Trophoblast cell (in vitro differentiated cells and primary cell): Measurements from ENCODE around the gene SP1.

Experiments used
- DNase-seq, 2 donors: peaks; one replicate each; pipeline ENCODE4 v3.0.0-alpha.2; 2016
- H2AFZ ChIP-seq: 2 replicates; pipeline ENCODE4 v1.6.1; 2013; ENCODE audit warnings: low read length, moderate library complexity, mild to moderate bottlenecking; ENCODE audit not compliant: insufficient read depth, poor library complexity
- H2AK5ac ChIP-seq: 2 replicates; pipeline ENCODE4 v1.6.1; 2013; ENCODE audit warnings: mild to moderate bottlenecking, low read length
- H2BK120ac ChIP-seq: 2 replicates; pipeline ENCODE4 v1.6.1; 2013; ENCODE audit warnings: low read length, mild to moderate bottlenecking, moderate library complexity; ENCODE audit not compliant: insufficient read depth, poor library complexity
- H2BK12ac ChIP-seq: 2 replicates; pipeline ENCODE4 v1.6.1; 2013; ENCODE audit warnings: mild to moderate bottlenecking, low read length, moderate library complexity
- H2BK5ac ChIP-seq: 2 replicates; pipeline ENCODE4 v1.6.1; 2013; ENCODE audit warnings: low read length, low read depth, moderate library complexity, mild to moderate bottlenecking; ENCODE audit not compliant: poor library complexity
- H3K14ac ChIP-seq: 2 replicates; pipeline ENCODE4 v1.6.1; 2013; ENCODE audit warnings: mild to moderate bottlenecking, low read length
- H3K18ac ChIP-seq: 2 replicates; pipeline ENCODE4 v1.6.1; 2013; ENCODE audit warnings: mild to moderate bottlenecking, low read length
- H3K23ac ChIP-seq: 2 replicates; pipeline ENCODE4 v1.6.1; 2013; ENCODE audit warnings: low read length
- H3K27ac ChIP-seq: 2 replicates; pipeline ENCODE4 v1.5.1; 2013; ENCODE audit warnings: low read depth, mild to moderate bottlenecking, inconsistent platforms, low read length, moderate library complexity
- H3K27me3 ChIP-seq: 2 replicates; pipeline ENCODE4 v1.6.1; 2013; ENCODE audit warnings: inconsistent platforms, mild to moderate bottlenecking, low read length, moderate library complexity; ENCODE audit not compliant: insufficient read depth
- H3K36me3 ChIP-seq, 2 experiments: 1 replicate in 1 of 2; 2 replicates in 1 of 2; pipeline ENCODE4 v1.6.1; 2013; ENCODE audit warnings: low read length in 2 of 2, mild to moderate bottlenecking in 2 of 2, moderate library complexity in 1 of 2; ENCODE audit not compliant: insufficient read depth in 2 of 2, control insufficient read depth in 1 of 2
- H3K4ac ChIP-seq: 2 replicates; pipeline ENCODE4 v1.6.1; 2013; ENCODE audit warnings: low read depth, mild to moderate bottlenecking, low read length, moderate library complexity
- H3K4me1 ChIP-seq, 2 experiments: 1 replicate in 1 of 2; 2 replicates in 1 of 2; pipeline ENCODE4 v1.6.1; 2013; ENCODE audit warnings: low read length in 2 of 2, mild to moderate bottlenecking in 2 of 2, moderate library complexity in 1 of 2; ENCODE audit not compliant: insufficient read depth in 2 of 2, control insufficient read depth in 1 of 2
- H3K4me2 ChIP-seq: 2 replicates; pipeline ENCODE4 v1.6.1; 2013; ENCODE audit warnings: inconsistent platforms, mild to moderate bottlenecking, low read length, moderate library complexity
- H3K4me3 ChIP-seq: 2 replicates; pipeline ENCODE4 v1.5.1; 2013; ENCODE audit warnings: mild to moderate bottlenecking, low read depth, low read length, inconsistent platforms
- H3K79me1 ChIP-seq: one replicate; pipeline ENCODE4 v1.6.1; 2013; ENCODE audit warnings: low read length
- H3K79me2 ChIP-seq: 2 replicates; pipeline ENCODE4 v1.6.1; 2013; ENCODE audit warnings: low read length, mild to moderate bottlenecking; ENCODE audit not compliant: control insufficient read depth, insufficient read depth, poor library complexity
- H3K9ac ChIP-seq: 2 replicates; pipeline ENCODE4 v1.6.1; 2013; ENCODE audit warnings: mild to moderate bottlenecking, low read length
- H3K9me3 ChIP-seq: 2 replicates; pipeline ENCODE4 v1.6.1; 2013; ENCODE audit warnings: low read depth, mild to moderate bottlenecking, control low read depth, inconsistent platforms, low read length; ENCODE audit not compliant: insufficient read depth
- H4K12ac ChIP-seq: 2 replicates; pipeline ENCODE4 v1.6.1; 2013; ENCODE audit warnings: low read depth, mild to moderate bottlenecking, low read length, moderate library complexity
- H4K8ac ChIP-seq: 2 replicates; pipeline ENCODE4 v1.6.1; 2013; ENCODE audit warnings: low read depth, mild to moderate bottlenecking, low read length, moderate library complexity
- H4K91ac ChIP-seq: one replicate; pipeline ENCODE4 v1.6.1; 2013; ENCODE audit warnings: low read depth, mild to moderate bottlenecking, low read length, moderate library complexity
- WGBS: extraction: QIAGEN DNeasy Blood & Tissue Kit; methylation state at CpG from one replicate; pipeline ENCODE4 v1.1.7; 2013; ENCODE audit warnings: missing lambda C conversion rate; ENCODE audit not compliant: insufficient read length, insufficient coverage; ENCODE audit errors: extremely low coverage; 5-methylcytosine and 5-hydroxymethylcytosine counted together

SP1 gene

DNA sequence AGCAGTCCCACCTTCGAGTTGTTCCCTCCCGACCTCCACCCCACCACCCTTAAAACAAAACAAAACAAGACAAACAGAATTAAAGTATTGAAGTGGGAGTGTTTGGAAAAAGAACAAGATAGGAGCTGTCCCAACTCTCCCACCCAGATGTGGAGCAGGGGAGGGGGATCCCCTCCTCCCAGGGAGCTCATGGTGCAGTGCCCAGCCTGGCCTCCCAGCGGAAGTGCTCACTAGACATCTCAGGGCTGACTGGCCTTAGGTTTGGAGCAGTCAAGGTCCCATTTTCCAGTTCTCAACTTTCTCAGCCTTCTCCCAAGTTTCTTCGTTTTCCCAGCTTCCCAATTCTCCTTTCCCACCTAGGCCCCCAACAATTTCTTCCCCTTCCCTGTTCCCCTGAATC, 46.7 kb upstream of the SP1 start:
- Histone ChIP-seq H3K9me3 (peaks cover 1% of the 10 kb centered on the region), H3K4me2 (no peak overlapping the region), H3K27ac (no peak overlapping the region), H4K8ac (no peak overlapping the region), H3K23ac (no peak overlapping the region), H4K12ac (no peak overlapping the region), H3K9ac (no peak overlapping the region), H3K4ac (no peak overlapping the region), H2BK120ac (no peak overlapping the region), H3K18ac (no peak overlapping the region), H2AFZ (no peak overlapping the region), H3K79me2 (no peaks in the 10 kb centered on the region), H2BK5ac (no peak overlapping the region), H2AK5ac (no peak overlapping the region), H3K36me3 (no peaks in the 10 kb centered on the region), H2BK12ac (no peak overlapping the region), H3K27me3 (no peaks in the 10 kb centered on the region), H3K4me1 (peaks cover 0 to 3% of the 10 kb centered on the region in 2 experiments), H3K79me1 (no peaks in the 10 kb centered on the region), H4K91ac (no peak overlapping the region), H3K14ac (no peak overlapping the region), H3K4me3 (no peak overlapping the region)
- no peak for DNase-seq
- WGBS, result no CpG with 5 or more reads among the region's 4 CpGs

DNA sequence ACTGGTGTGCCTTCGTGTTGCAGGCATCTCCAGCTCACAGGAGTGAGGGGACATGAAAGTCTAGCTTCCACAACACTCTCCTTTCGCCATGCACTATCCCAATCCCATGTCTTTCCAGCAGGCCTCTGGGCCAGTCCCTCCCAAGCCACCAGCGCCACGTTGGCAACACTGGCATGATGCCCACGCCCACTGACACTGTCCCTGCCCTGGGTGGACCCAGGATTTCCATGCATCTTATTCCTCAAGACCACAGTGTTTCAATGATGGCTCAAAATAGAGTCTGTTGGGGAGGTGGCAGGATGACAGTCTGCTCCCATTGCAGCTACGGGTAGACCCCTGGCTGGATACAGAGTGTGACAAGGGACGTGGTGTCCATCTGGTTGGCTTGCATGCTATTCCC, 46.1 kb upstream of the SP1 start:
- H3K79me1 ChIP-seq, result no peaks in the 10 kb centered on the region
- WGBS, result no CpG with 5 or more reads among the region's 7 CpGs
- no peak overlapping the region for H3K4me3 ChIP-seq

DNA sequence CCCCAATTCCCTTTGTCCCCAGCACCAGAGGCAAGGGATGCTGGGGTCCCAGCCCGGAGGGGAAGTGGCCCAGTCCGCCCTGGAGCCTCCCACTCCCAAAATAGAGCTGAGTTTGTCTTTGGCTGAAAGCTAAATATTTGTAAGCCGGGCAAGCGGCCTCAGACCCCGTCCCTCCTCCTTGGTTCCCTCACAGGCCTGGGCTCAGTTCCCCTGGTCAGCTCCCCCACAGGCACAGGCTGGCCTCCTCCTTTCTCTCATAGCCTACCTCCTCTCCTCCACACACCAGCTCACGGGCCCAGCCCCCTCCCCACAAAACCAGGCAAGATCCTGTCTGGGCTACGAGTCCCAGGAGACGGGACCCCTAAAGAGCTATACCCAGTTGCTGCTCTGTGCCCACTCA, 45.2 kb upstream of the SP1 start:
- no peak overlapping the region for H4K91ac ChIP-seq
- H3K36me3 ChIP-seq, result no peaks in the 10 kb centered on the region
- no peak overlapping the region for H3K18ac ChIP-seq
- H3K23ac ChIP-seq, result no peak overlapping the region
- no peak for DNase-seq
- peaks cover 0 to 5% of the 10 kb centered on the region in 2 experiments for H3K4me1 ChIP-seq
- H3K9ac ChIP-seq, result no peak overlapping the region
- no peak overlapping the region for H2BK5ac ChIP-seq
- H3K4me3 ChIP-seq, result no peak overlapping the region
- H3K27me3 ChIP-seq, result no peaks in the 10 kb centered on the region
- no peak overlapping the region for H3K27ac ChIP-seq
- no peak overlapping the region for H2AFZ ChIP-seq
- no peak overlapping the region for H3K14ac ChIP-seq
- no peaks in the 10 kb centered on the region for H3K79me2 ChIP-seq
- H2BK120ac ChIP-seq, result no peak overlapping the region
- H3K79me1 ChIP-seq, result no peaks in the 10 kb centered on the region
- no peak overlapping the region for H3K4ac ChIP-seq
- H2BK12ac ChIP-seq, result no peak overlapping the region
- H4K8ac ChIP-seq, result no peak overlapping the region
- H3K4me2 ChIP-seq, result no peak overlapping the region
- no peak overlapping the region for H4K12ac ChIP-seq
- no CpG with 5 or more reads among the region's 8 CpGs for WGBS
- no peak overlapping the region for H2AK5ac ChIP-seq
- H3K9me3 ChIP-seq, result no peaks in the 10 kb centered on the region

More for the DNA sequence above, 46.1 kb upstream of the SP1 start:
- peaks cover 0 to 5% of the 10 kb centered on the region in 2 experiments for H3K4me1 ChIP-seq
- H2BK12ac ChIP-seq, result no peak overlapping the region
- H2AFZ ChIP-seq, result no peak overlapping the region
- H3K23ac ChIP-seq, result no peak overlapping the region
- H4K8ac ChIP-seq, result no peak overlapping the region
- no peaks in the 10 kb centered on the region for H3K36me3 ChIP-seq
- no peak overlapping the region for H3K27ac ChIP-seq
- H3K14ac ChIP-seq, result no peak overlapping the region
- H3K4ac ChIP-seq, result no peak overlapping the region
- H3K9ac ChIP-seq, result no peak overlapping the region
- no peak overlapping the region for H3K18ac ChIP-seq
- H3K27me3 ChIP-seq, result no peaks in the 10 kb centered on the region
- H4K91ac ChIP-seq, result no peak overlapping the region
- no peaks in the 10 kb centered on the region for H3K9me3 ChIP-seq
- no peak overlapping the region for H2AK5ac ChIP-seq
- H3K79me2 ChIP-seq, result no peaks in the 10 kb centered on the region
- H2BK120ac ChIP-seq, result no peak overlapping the region
- H4K12ac ChIP-seq, result no peak overlapping the region
- no peak for DNase-seq
- no peak overlapping the region for H2BK5ac ChIP-seq
- no peak overlapping the region for H3K4me2 ChIP-seq

GRCh38 chr12:53336181-53336681, 43.7 kb upstream of the SP1 start, which contains the start of gene SP7:
Gene SP7 (minus strand): TSS chr12:53336354. CDS start chr12:53335646, 708 bp downstream.
- Histone ChIP-seq H3K4ac (no peak within 1 kb of the TSS), H4K91ac (no peak within 1 kb of the TSS), H4K12ac (no peak within 1 kb of the TSS), H3K27ac (no peak within 1 kb of the TSS), H3K9me3 (no peaks in the 10 kb centered on the region), H3K27me3 (no peaks in the 10 kb centered on the region), H4K8ac (no peak within 1 kb of the TSS), H3K4me2 (no peak within 1 kb of the TSS), H3K9ac (no peak within 1 kb of the TSS), H2AK5ac (no peak within 1 kb of the TSS), H3K14ac (no peak within 1 kb of the TSS), H3K18ac (no peak within 1 kb of the TSS), H3K79me2 (no peaks in the 10 kb centered on the region), H3K4me3 (peak within 1 kb of the TSS; percentile 37), H3K23ac (no peak within 1 kb of the TSS), H2AFZ (no peak within 1 kb of the TSS), H2BK120ac (no peak within 1 kb of the TSS), H2BK5ac (no peak within 1 kb of the TSS), H2BK12ac (no peak within 1 kb of the TSS), H3K79me1 (no peaks in the 10 kb centered on the region), H3K36me3 (no peaks in the 10 kb centered on the region), H3K4me1 (peaks cover 0 to 5% of the 10 kb centered on the region in 2 experiments)
- WGBS, result no CpG with 5 or more reads among the region's 15 CpGs
- DNase-seq, result no peak
